EH (cell line): ENCODE measurements around the gene PGAM1.
"Not testable (repeated sequence)": the region's sequence is repeated elsewhere in the genome, so short reads cannot be mapped to it uniquely, and the experiment has no call there.

ENCODE experiments used
- DNase-seq: peaks from one replicate; pipeline ENCODE4 v3.0.0-alpha.2; 2015; ENCODE audit warnings: low read depth

Gene PGAM1

GRCh38 chr10:97407952-97408248 is 18.1 kb upstream of the PGAM1 start:
- no peak for DNase-seq

- no peak for DNase-seq
These were observed 17.4 kb upstream of the PGAM1 start for GRCh38 chr10:97408496-97408992.

- peak; percentile 26 for DNase-seq
These were observed 14.6 kb upstream of the PGAM1 start for GRCh38 chr10:97411406-97411805.

- no peak for DNase-seq
These were observed 13.1 kb upstream of the PGAM1 start for GRCh38 chr10:97412891-97413304.

- no peak for DNase-seq
These were observed 9.4 kb upstream of the PGAM1 start for GRCh38 chr10:97416565-97416964.

GRCh38 chr10:97423757-97424098 is 2.3 kb upstream of the PGAM1 start:
- not testable (repeated sequence) for DNase-seq

GRCh38 chr10:97426776-97427570 is 982 bp downstream of the PGAM1 start:
- DNase-seq, result peak; percentile 33

- peak; percentile 72 for DNase-seq
These were observed 1.7 kb downstream of the PGAM1 start for GRCh38 chr10:97427571-97428179.

- peak; percentile 47 for DNase-seq
These were observed 2.6 kb downstream of the PGAM1 start for GRCh38 chr10:97428572-97428981.

- no peak for DNase-seq
These were observed 8.1 kb downstream of the PGAM1 start for GRCh38 chr10:97434055-97434454.

GRCh38 chr10:97434557-97434956 is 8.6 kb downstream of the PGAM1 start:
- no peak for DNase-seq

GRCh38 chr10:97435211-97435610 is 9.2 kb downstream of the PGAM1 start:
- DNase-seq, result no peak

- DNase-seq, result no peak
These were observed 16.3 kb downstream of the PGAM1 start for GRCh38 chr10:97442277-97442676.

- DNase-seq, result no peak
These were observed 18.2 kb downstream of the PGAM1 start for GRCh38 chr10:97444212-97444611.

- no peak for DNase-seq
These were observed 19.3 kb downstream of the PGAM1 start for GRCh38 chr10:97445357-97445721.

- DNase-seq, result peak; percentile 97
These were observed 20.0 kb downstream of the PGAM1 start, which contains the start of the genes EXOSC1 and ZDHHC16 for GRCh38 chr10:97445722-97446639. TSS of gene EXOSC1 (minus strand) at chr10:97446006. CDS start at chr10:97445985, 21 bp downstream. TSS of gene ZDHHC16 (plus strand) at chr10:97446175. CDS start at chr10:97451676, 5,501 bp downstream.

- DNase-seq, result peak; percentile 15
These were observed 24.8 kb downstream of the PGAM1 start for GRCh38 chr10:97450828-97451227.

- no peak for DNase-seq
These were observed 25.6 kb downstream of the PGAM1 start for GRCh38 chr10:97451605-97452004.

- no peak for DNase-seq
These were observed 26.4 kb downstream of the PGAM1 start for GRCh38 chr10:97452352-97452751.

GRCh38 chr10:97454330-97455036 is 28.5 kb downstream of the PGAM1 start:
- peak; percentile 30 for DNase-seq

- DNase-seq, result no peak
These were observed 30.2 kb downstream of the PGAM1 start for GRCh38 chr10:97456034-97456685.
